Measurements from ENCODE around the gene D2HGDH.

DNA sequence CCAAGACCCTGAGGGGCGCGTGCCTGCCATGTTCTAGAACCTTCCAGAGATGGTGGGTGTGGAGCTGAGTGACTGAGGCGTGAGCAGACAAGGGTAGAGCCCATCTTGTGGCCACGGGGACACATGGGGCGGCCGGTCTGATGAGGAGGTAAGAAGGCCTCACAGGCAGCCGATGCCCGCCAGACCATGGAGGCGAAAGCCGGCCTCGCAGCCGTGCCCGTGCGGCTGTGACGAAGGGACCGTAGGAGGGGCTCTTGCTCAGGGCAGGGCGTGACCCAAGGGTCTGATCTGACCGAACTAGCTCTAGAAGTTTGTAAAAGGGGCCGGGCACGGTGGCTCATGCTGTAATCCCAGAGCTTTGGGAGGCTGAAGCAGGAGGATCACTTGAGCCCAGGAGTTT lies 19.6 kb downstream of the D2HGDH start:
- TF ChIP-seq, protein P1, sequence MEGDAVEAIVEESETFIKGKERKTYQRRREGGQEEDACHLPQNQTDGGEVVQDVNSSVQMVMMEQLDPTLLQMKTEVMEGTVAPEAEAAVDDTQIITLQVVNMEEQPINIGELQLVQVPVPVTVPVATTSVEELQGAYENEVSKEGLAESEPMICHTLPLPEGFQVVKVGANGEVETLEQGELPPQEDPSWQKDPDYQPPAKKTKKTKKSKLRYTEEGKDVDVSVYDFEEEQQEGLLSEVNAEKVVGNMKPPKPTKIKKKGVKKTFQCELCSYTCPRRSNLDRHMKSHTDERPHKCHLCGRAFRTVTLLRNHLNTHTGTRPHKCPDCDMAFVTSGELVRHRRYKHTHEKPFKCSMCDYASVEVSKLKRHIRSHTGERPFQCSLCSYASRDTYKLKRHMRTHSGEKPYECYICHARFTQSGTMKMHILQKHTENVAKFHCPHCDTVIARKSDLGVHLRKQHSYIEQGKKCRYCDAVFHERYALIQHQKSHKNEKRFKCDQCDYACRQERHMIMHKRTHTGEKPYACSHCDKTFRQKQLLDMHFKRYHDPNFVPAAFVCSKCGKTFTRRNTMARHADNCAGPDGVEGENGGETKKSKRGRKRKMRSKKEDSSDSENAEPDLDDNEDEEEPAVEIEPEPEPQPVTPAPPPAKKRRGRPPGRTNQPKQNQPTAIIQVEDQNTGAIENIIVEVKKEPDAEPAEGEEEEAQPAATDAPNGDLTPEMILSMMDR (IDR thresholded peaks at IDR 0.05 in 8 of 11, conservative IDR thresholded peaks at IDR 0.05 in 3 of 11) = no peak
- TF ChIP-seq POLR2A (IDR thresholded peaks at IDR 0.05) (no peak), POLR2AphosphoS5 (IDR thresholded peaks at IDR 0.05) (no peak)

Measured in spleen (tissue), 7 donors.